RWPE1 (cell line): ENCODE data around the gene SH3RF3.

Experiments used
- CTCF ChIA-PET: fragments of 350-600 bp; sonication (Branson Sonifier 250); formaldehyde crosslinking; extraction: SDS; loops from one replicate; lab custom pipeline; 2021; lab: Yijun Ruan, JAX
- POLR2A ChIA-PET: fragments of 400-600 bp; formaldehyde crosslinking; extraction: SDS; loops from one replicate; lab custom pipeline; 2020; ENCODE audit warnings: antibody characterized with exemption; ENCODE audit not compliant: low non-redundant PET; lab: Yijun Ruan, JAX
- DNase-seq: peaks from one replicate; pipeline ENCODE4 v3.0.0; 2012; ENCODE audit warnings: low spot score
- H3K27ac ChIP-seq: fragments of 450-650 bp; 2 replicates; pipeline ENCODE4 v1.5.1; 2017
- TF ChIP-seq, protein P1 (sequence below): fragments of 450-650 bp; conservative IDR thresholded peaks from 2 replicates; pipeline ENCODE4 v1.5.1; 2017; ENCODE audit warnings: low read depth, mild to moderate bottlenecking

The SH3RF3 gene

DNA sequence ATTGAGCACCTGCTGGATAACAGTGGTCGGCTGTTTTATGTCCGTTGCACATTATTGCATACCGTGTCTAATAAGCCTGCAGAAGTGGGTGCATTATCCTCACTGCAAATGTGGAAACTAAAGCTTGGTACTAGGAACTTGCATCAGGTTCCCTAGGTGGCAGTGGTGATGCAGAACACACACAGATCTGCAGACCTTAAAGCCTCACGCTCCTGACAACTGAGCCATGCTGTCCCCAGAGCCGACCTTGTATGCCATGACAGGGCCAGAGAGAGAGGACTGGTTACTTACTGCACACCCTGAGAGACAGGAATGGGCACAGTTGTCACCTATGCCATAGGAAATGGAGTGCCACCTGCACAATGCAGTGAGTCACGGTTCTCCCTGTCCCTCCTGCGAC is 151.8 kb downstream of the SH3RF3 start:
- TF ChIP-seq, protein P1, sequence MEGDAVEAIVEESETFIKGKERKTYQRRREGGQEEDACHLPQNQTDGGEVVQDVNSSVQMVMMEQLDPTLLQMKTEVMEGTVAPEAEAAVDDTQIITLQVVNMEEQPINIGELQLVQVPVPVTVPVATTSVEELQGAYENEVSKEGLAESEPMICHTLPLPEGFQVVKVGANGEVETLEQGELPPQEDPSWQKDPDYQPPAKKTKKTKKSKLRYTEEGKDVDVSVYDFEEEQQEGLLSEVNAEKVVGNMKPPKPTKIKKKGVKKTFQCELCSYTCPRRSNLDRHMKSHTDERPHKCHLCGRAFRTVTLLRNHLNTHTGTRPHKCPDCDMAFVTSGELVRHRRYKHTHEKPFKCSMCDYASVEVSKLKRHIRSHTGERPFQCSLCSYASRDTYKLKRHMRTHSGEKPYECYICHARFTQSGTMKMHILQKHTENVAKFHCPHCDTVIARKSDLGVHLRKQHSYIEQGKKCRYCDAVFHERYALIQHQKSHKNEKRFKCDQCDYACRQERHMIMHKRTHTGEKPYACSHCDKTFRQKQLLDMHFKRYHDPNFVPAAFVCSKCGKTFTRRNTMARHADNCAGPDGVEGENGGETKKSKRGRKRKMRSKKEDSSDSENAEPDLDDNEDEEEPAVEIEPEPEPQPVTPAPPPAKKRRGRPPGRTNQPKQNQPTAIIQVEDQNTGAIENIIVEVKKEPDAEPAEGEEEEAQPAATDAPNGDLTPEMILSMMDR = no peak
- POLR2A ChIA-PET = no interaction called here
- CTCF ChIA-PET = no interaction called here
- no peak for DNase-seq
- no peak overlapping the region for H3K27ac ChIP-seq

- ChIA-PET POLR2A (no interaction called here), CTCF (interaction anchor here (0.5 to 1.9 kb wide), 2 partner anchors 37 to 228 kb away, joined by 3 to 6 read pairs; no protein-coding TSS in a partner anchor)
- DNase-seq = no peak
- TF ChIP-seq, protein P1 = no peak
- H3K27ac ChIP-seq = no peak overlapping the region
Observed at GRCh38 chr2:109282360-109282759, 153.4 kb downstream of the SH3RF3 start.

GRCh38 chr2:109282865-109283264 is 153.9 kb downstream of the SH3RF3 start:
- CTCF ChIA-PET = interaction anchor here (1.9 kb wide), 1 partner anchor 227 kb away, joined by 6 read pairs; no protein-coding TSS in a partner anchor
- POLR2A ChIA-PET = no interaction called here
- TF ChIP-seq, protein P1 = no peak
- DNase-seq = no peak
- no peak overlapping the region for H3K27ac ChIP-seq

DNA sequence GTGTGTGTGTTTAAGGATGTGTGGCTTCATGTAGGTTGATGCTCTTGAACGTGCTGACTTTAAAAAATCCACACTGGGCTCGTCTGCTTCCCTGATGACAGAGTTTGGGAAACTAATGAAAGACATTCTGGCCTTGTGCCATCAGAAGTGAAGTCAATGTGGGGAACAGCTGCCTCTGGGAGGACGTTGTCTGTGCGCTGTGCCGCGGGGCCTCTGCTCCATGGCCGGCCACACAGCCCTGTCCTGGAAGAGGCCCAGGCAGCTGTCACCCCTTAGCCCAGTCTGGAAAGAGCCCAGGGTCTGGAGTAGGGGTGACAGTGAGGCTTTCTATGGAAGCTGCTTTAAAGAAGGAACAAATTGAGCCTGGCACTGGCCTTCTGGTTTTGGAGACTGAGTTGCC is 155.8 kb downstream of the SH3RF3 start:
- H3K27ac ChIP-seq = peak overlapping the region; percentile 17; the same call in 1 of the 2 replicates
- TF ChIP-seq, protein P1 = no peak
- ChIA-PET POLR2A (no interaction called here), CTCF (interaction anchor here (1.4 kb wide), 1 partner anchor 225 kb away, joined by 3 read pairs; no protein-coding TSS in a partner anchor)
- DNase-seq = no peak

DNA sequence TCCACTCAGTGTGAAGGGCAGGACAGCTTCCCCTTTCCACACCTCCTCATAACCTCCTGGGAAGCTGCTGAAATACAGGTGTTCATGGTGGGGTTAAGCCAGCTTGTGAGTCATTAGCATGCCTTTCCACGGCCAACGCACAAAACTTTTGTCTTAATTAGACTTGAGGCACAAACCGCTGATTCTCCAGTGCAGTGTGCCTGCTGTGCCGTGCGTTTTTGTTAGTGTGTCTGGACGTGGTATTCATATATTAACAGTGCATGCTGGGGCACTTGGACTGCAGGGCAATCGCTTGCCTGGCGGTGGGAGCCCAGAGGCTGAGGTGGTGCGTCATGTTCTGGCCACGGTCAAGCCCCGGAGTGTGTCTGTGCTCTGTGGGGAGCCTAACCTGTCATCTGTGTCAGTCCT is 156.2 kb downstream of the SH3RF3 start:
- POLR2A ChIA-PET = no interaction called here
- TF ChIP-seq, protein P1 = no peak
- peak overlapping the region; percentile 17; the same call in 1 of the 2 replicates for H3K27ac ChIP-seq
- CTCF ChIA-PET = interaction anchor here (1.4 kb wide), 1 partner anchor 225 kb away, joined by 3 read pairs; no protein-coding TSS in a partner anchor
- no peak for DNase-seq

DNA sequence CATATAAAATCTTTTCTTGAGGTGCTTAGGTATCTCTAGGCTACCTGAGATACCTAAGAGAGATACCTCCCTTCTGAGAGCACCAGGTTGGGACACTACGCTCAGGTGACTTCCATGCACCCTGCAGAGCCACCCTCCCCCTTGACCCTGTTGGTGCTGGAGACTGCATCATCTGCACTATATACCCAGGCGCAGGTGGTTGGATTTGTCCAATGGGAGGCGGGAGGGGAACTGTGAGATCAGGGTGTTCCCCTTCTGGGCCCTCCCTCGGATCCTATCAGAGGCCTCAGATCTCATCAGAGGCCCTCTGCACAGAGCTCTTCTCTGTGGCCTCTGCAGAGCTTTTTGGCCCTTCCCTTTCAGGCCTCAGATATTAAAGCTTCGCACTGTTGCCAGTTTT is 158.4 kb downstream of the SH3RF3 start:
- ChIA-PET POLR2A (no interaction called here), CTCF (no interaction called here)
- no peak for DNase-seq
- no peak overlapping the region for H3K27ac ChIP-seq
- TF ChIP-seq, protein P1 = no peak
